IPS-15b (cell line): ENCODE data around the gene KRTAP5-8.
"Not testable (repeated sequence)": the region's sequence is repeated elsewhere in the genome, so short reads cannot be mapped to it uniquely, and the experiment has no call there.

Source experiments
- H3K27me3 ChIP-seq: one replicate; pipeline ENCODE4 v1.6.1; 2013; ENCODE audit warnings: low read length; ENCODE audit not compliant: control insufficient read depth, insufficient read depth
- H3K36me3 ChIP-seq: one replicate; pipeline ENCODE4 v1.6.1; 2013; ENCODE audit warnings: low read length; ENCODE audit not compliant: control insufficient read depth, insufficient read depth
- H3K4me1 ChIP-seq: one replicate; pipeline ENCODE4 v1.6.1; 2013; ENCODE audit warnings: mild to moderate bottlenecking, low read length; ENCODE audit not compliant: control insufficient read depth, insufficient read depth
- H3K4me3 ChIP-seq: one replicate; pipeline ENCODE4 v1.5.1; 2013; ENCODE audit warnings: low read depth, low read length
- H3K9ac ChIP-seq: one replicate; pipeline ENCODE4 v1.6.1; 2013; ENCODE audit warnings: low read depth, mild to moderate bottlenecking, low read length
- H3K9me3 ChIP-seq: one replicate; pipeline ENCODE4 v1.6.1; 2013; ENCODE audit warnings: mild to moderate bottlenecking, low read length; ENCODE audit not compliant: control insufficient read depth, insufficient read depth

KRTAP5-8 gene

GRCh38 chr11:71554996-71555395 is 17.2 kb downstream of the KRTAP5-8 start:
- no peak overlapping the region for H3K4me3 ChIP-seq
- H3K4me1 ChIP-seq = no peaks in the 10 kb centered on the region
- H3K9me3 ChIP-seq = no peaks in the 10 kb centered on the region
- H3K36me3 ChIP-seq = no peaks in the 10 kb centered on the region
- H3K27me3 ChIP-seq = no peaks in the 10 kb centered on the region
- no peak overlapping the region for H3K9ac ChIP-seq

- Histone ChIP-seq H3K36me3 (no peaks in the 10 kb centered on the region), H3K27me3 (no peaks in the 10 kb centered on the region), H3K9ac (no peak overlapping the region), H3K4me1 (no peaks in the 10 kb centered on the region), H3K9me3 (no peaks in the 10 kb centered on the region), H3K4me3 (no peak overlapping the region)
Observed at GRCh38 chr11:71555508-71555907, 17.7 kb downstream of the KRTAP5-8 start.

- no peak overlapping the region for H3K4me3 ChIP-seq
Observed at GRCh38 chr11:71556018-71556417, 18.2 kb downstream of the KRTAP5-8 start.

GRCh38 chr11:71557257-71557656 is 19.4 kb downstream of the KRTAP5-8 start:
- no peaks in the 10 kb centered on the region for H3K36me3 ChIP-seq
- no peaks in the 10 kb centered on the region for H3K27me3 ChIP-seq
- no peaks in the 10 kb centered on the region for H3K4me1 ChIP-seq
- H3K4me3 ChIP-seq = no peak overlapping the region
- H3K9me3 ChIP-seq = no peaks in the 10 kb centered on the region
- no peak overlapping the region for H3K9ac ChIP-seq

More at GRCh38 chr11:71556018-71556417, 18.2 kb downstream of the KRTAP5-8 start:
- no peaks in the 10 kb centered on the region for H3K36me3 ChIP-seq
- no peaks in the 10 kb centered on the region for H3K27me3 ChIP-seq
- no peak overlapping the region for H3K9ac ChIP-seq
- no peaks in the 10 kb centered on the region for H3K9me3 ChIP-seq
- no peaks in the 10 kb centered on the region for H3K4me1 ChIP-seq

GRCh38 chr11:71558996-71559395 is 21.2 kb downstream of the KRTAP5-8 start:
- H3K36me3 ChIP-seq = no peaks in the 10 kb centered on the region
- H3K4me3 ChIP-seq = no peak overlapping the region
- H3K27me3 ChIP-seq = no peaks in the 10 kb centered on the region
- H3K4me1 ChIP-seq = no peaks in the 10 kb centered on the region
- H3K9ac ChIP-seq = no peak overlapping the region
- no peaks in the 10 kb centered on the region for H3K9me3 ChIP-seq

GRCh38 chr11:71562120-71562519 is 24.3 kb downstream of the KRTAP5-8 start:
- Histone ChIP-seq H3K27me3 (no peaks in the 10 kb centered on the region), H3K9ac (no peak overlapping the region), H3K36me3 (no peaks in the 10 kb centered on the region), H3K9me3 (no peaks in the 10 kb centered on the region), H3K4me1 (no peaks in the 10 kb centered on the region), H3K4me3 (no peak overlapping the region)

GRCh38 chr11:71563406-71563805 is 25.6 kb downstream of the KRTAP5-8 start:
- H3K9me3 ChIP-seq = no peaks in the 10 kb centered on the region
- H3K4me1 ChIP-seq = no peaks in the 10 kb centered on the region
- no peak overlapping the region for H3K9ac ChIP-seq
- H3K4me3 ChIP-seq = no peak overlapping the region
- H3K36me3 ChIP-seq = no peaks in the 10 kb centered on the region
- no peaks in the 10 kb centered on the region for H3K27me3 ChIP-seq

- H3K4me3 ChIP-seq = no peak overlapping the region
- no peak overlapping the region for H3K9ac ChIP-seq
- H3K4me1 ChIP-seq = no peaks in the 10 kb centered on the region
- H3K9me3 ChIP-seq = no peaks in the 10 kb centered on the region
- no peaks in the 10 kb centered on the region for H3K27me3 ChIP-seq
- no peaks in the 10 kb centered on the region for H3K36me3 ChIP-seq
Observed at GRCh38 chr11:71564430-71564829, 26.6 kb downstream of the KRTAP5-8 start.

GRCh38 chr11:71565263-71565662 is 27.4 kb downstream of the KRTAP5-8 start, which contains the start of gene KRTAP5-10:
TSS of gene KRTAP5-10 (plus strand) at chr11:71565563. CDS start at chr11:71565588, 25 bp downstream.
- Histone ChIP-seq H3K36me3 (no peaks in the 10 kb centered on the region), H3K4me1 (no peaks in the 10 kb centered on the region), H3K9ac (no peak within 1 kb of the TSS), H3K9me3 (no peaks in the 10 kb centered on the region), H3K4me3 (no peak within 1 kb of the TSS), H3K27me3 (no peaks in the 10 kb centered on the region)

- H3K9me3 ChIP-seq = no peaks in the 10 kb centered on the region
- H3K9ac ChIP-seq = no peak overlapping the region
- H3K4me3 ChIP-seq = no peak overlapping the region
- no peaks in the 10 kb centered on the region for H3K4me1 ChIP-seq
- H3K27me3 ChIP-seq = no peaks in the 10 kb centered on the region
- no peaks in the 10 kb centered on the region for H3K36me3 ChIP-seq
Observed at GRCh38 chr11:71566081-71566620, 28.3 kb downstream of the KRTAP5-8 start.

- H3K27me3 ChIP-seq, H3K36me3 ChIP-seq, H3K4me3 ChIP-seq, H3K9ac ChIP-seq, H3K4me1 ChIP-seq, H3K9me3 ChIP-seq: not testable (repeated sequence)
Observed at GRCh38 chr11:71566626-71567599, 29.1 kb downstream of the KRTAP5-8 start.

GRCh38 chr11:71567633-71568032 is 29.8 kb downstream of the KRTAP5-8 start:
- H3K4me1 ChIP-seq, H3K4me3 ChIP-seq, H3K9ac ChIP-seq, H3K36me3 ChIP-seq, H3K27me3 ChIP-seq, H3K9me3 ChIP-seq: not testable (repeated sequence)
